ENCODE measurements around the gene DMKN. TPM values are rescaled to one million over a fixed set of nuclear protein-coding genes. Genes with fewer than 3 reads are reported as not detected.

Gene DMKN
- polyA plus RNA-seq, 1 experiment = 1.5 TPM

- Histone ChIP-seq H3K4me3 (ENCODE audit: low read depth, low read length) (peak within 1 kb of the TSS; percentile 93), H3K27me3 (ENCODE audit: control insufficient read depth, insufficient read depth, low read length) (no peaks in the 10 kb centered on the region), H3K36me3 (ENCODE audit: control insufficient read depth, insufficient read depth, low read length) (peaks cover 4% of the 10 kb centered on the region)
- TF ChIP-seq CTCF (IDR thresholded peaks at IDR 0.05; ENCODE audit: insufficient read depth, low read depth, low read length) = no peak
- CTCF ChIA-PET = interaction anchor here (0.9 to 1.5 kb wide), 3 partner anchors 11 to 35 kb away, joined by 3 to 5 read pairs (median 3); no protein-coding TSS in a partner anchor
- POLR2A ChIA-PET = no interaction called here
- peak; percentile 30 for DNase-seq (ENCODE audit: low read depth)
These were observed 31.8 kb upstream of the DMKN start, which contains the start of gene TMEM147 for GRCh38 chr19:35545001-35545854. TMEM147 (plus strand) TSS chr19:35545626; CDS start chr19:35545740, 114 bp downstream.

DNA sequence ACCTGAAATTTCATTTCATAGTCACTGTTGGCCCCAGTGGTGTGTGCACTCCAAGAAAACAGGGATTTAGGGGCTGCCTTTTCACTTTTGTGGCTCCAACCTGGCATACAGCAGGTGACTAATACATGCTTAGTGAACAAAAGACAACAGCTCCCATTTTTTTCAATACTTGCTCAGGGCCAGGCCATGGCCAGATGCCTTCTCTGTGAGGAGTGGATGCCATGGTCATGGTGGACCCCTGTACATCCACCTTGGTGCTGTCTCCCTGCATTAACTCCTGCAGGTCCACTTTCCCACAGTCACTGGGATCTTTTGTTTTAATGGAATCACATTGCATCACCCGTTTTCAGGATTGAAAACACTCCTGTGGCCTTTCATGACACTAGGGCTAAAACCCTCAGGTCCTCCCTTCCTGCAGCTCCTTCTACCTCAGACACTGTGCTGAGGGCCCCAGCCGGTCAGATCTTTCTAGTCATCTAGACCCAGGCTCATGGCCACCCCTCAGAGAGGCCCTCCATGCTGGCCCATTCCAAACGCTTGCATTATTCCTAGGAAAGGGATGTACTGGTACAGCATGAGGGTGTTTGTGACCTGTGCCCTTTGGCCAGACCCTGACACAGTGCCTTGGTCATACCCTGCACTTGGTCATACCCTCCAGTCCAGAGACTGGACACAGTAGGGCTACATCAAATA is 30.8 kb upstream of the DMKN start:
- H3K27me3 ChIP-seq (ENCODE audit: control insufficient read depth, insufficient read depth, low read length) = no peaks in the 10 kb centered on the region
- peaks cover 4% of the 10 kb centered on the region for H3K36me3 ChIP-seq (ENCODE audit: control insufficient read depth, insufficient read depth, low read length)
- CTCF ChIA-PET = interaction anchor here (0.9 to 1.5 kb wide), 3 partner anchors 10 to 34 kb away, joined by 3 to 5 read pairs (median 3); no protein-coding TSS in a partner anchor
- TF ChIP-seq CTCF (IDR thresholded peaks at IDR 0.05; ENCODE audit: insufficient read depth, low read depth, low read length) = no peak
- H3K4me3 ChIP-seq (ENCODE audit: low read depth, low read length) = peak overlapping the region; percentile 93
- DNase-seq (ENCODE audit: low read depth) = no peak
- POLR2A ChIA-PET = no interaction called here

DNA sequence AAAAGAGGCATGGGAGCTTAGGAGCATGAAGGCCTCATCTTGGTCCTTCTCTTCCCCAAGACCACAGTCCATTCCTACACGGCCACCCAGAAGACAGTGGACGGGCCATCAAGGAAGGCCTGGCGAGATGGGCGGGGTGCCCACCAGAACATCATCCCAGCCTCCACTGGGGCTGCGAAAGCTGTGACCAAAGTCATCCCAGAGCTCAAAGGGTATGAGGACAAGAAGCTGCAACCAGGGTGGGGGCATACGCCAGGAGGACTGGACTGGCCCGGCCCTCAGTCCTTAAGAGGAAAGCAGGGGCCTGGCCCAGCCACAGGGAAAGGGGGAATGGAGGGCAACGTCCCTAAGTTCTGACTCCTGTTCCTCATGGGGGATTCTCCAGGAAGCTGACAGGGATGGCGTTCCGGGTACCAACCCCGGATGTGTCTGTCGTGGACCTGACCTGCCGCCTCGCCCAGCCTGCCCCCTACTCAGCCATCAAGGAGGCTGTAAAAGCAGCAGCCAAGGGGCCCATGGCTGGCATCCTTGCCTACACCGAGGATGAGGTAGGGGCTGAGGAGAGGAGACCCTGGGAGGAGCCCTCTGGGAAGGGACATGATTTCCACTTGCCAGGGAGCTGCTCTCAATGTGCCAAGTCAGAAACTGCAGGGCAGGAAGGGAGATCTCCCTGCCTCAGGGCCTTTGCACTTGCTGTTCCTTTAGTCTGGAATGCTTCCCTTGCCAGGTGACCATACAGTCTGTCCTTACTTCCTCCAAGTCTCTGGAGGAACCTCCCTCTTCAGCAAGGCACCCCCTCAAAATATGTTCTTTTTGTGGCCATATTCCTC is 30.0 kb upstream of the DMKN start:
- Histone ChIP-seq H3K36me3 (ENCODE audit: control insufficient read depth, insufficient read depth, low read length) (peaks cover 4% of the 10 kb centered on the region), H3K4me3 (ENCODE audit: low read depth, low read length) (no peak overlapping the region), H3K27me3 (ENCODE audit: control insufficient read depth, insufficient read depth, low read length) (no peaks in the 10 kb centered on the region)
- no peak for DNase-seq (ENCODE audit: low read depth)
- ChIA-PET CTCF (interaction anchor here (1.5 to 2.7 kb wide), 2 partner anchors 14 to 33 kb away, joined by 3 to 9 read pairs; no protein-coding TSS in a partner anchor), POLR2A (no interaction called here)
- no peak for TF ChIP-seq CTCF (IDR thresholded peaks at IDR 0.05; ENCODE audit: insufficient read depth, low read depth, low read length)

GRCh38 chr19:35542209-35542608 is 28.8 kb upstream of the DMKN start:
- Histone ChIP-seq H3K36me3 (ENCODE audit: control insufficient read depth, insufficient read depth, low read length) (peaks cover 3% of the 10 kb centered on the region), H3K27me3 (ENCODE audit: control insufficient read depth, insufficient read depth, low read length) (no peaks in the 10 kb centered on the region), H3K4me3 (ENCODE audit: low read depth, low read length) (no peak overlapping the region)
- no peak for TF ChIP-seq CTCF (IDR thresholded peaks at IDR 0.05; ENCODE audit: insufficient read depth, low read depth, low read length)
- CTCF ChIA-PET = interaction anchor here (2.7 kb wide), 1 partner anchor 31 kb away, joined by 9 read pairs; no protein-coding TSS in a partner anchor
- DNase-seq (ENCODE audit: low read depth) = no peak
- POLR2A ChIA-PET = no interaction called here
